ENCODE data around the gene NABP2.
"Not testable (repeated sequence)": the region's sequence is repeated elsewhere in the genome, so short reads cannot be mapped to it uniquely, and the experiment has no call there.

Gene NABP2

GRCh38 chr12:56224102-56224701 lies at the start of gene NABP2:
Gene NABP2 (plus strand): TSS chr12:56224342. CDS start chr12:56224857, 515 bp downstream.
- DNase-seq (ENCODE audit: insufficient read length, low spot score) (peak; percentile 99), FAIRE-seq (peak; percentile 80)

GRCh38 chr12:56178347-56178746 lies 45.8 kb upstream of the NABP2 start:
- no peak for DNase-seq (ENCODE audit: insufficient read length, low spot score)
- no peak for FAIRE-seq

- DNase-seq (ENCODE audit: insufficient read length, low spot score) = no peak
- FAIRE-seq = no peak
Measured at GRCh38 chr12:56186957-56187356, 37.2 kb upstream of the NABP2 start.

GRCh38 chr12:56188131-56188777 lies 35.9 kb upstream of the NABP2 start:
- DNase-seq (ENCODE audit: insufficient read length, low spot score) (no peak), FAIRE-seq (no peak)

- DNase-seq (ENCODE audit: insufficient read length, low spot score) = no peak
- no peak for FAIRE-seq
Measured at GRCh38 chr12:56188778-56189098, 35.4 kb upstream of the NABP2 start.

- FAIRE-seq = no peak
- DNase-seq (ENCODE audit: insufficient read length, low spot score) = peak; percentile 84
Measured at GRCh38 chr12:56189099-56189917, 34.8 kb upstream of the NABP2 start, which contains the start of gene SMARCC2. Gene SMARCC2 (minus strand): TSS chr12:56189483. CDS start chr12:56189461, 22 bp downstream.

GRCh38 chr12:56189918-56190694 lies 34.0 kb upstream of the NABP2 start:
- DNase-seq (ENCODE audit: insufficient read length, low spot score) (peak; percentile 69), FAIRE-seq (no peak)

- DNase-seq (ENCODE audit: insufficient read length, low spot score) (no peak), FAIRE-seq (no peak)
Measured at GRCh38 chr12:56190695-56191155, 33.4 kb upstream of the NABP2 start.

GRCh38 chr12:56192582-56192981 lies 31.6 kb upstream of the NABP2 start:
- DNase-seq (ENCODE audit: insufficient read length, low spot score) (no peak), FAIRE-seq (no peak)

GRCh38 chr12:56193025-56193578 lies 31.0 kb upstream of the NABP2 start:
- peak; percentile 67 for DNase-seq (ENCODE audit: insufficient read length, low spot score)
- FAIRE-seq = no peak

GRCh38 chr12:56196818-56197550 lies 27.2 kb upstream of the NABP2 start:
- peak; percentile 74 for DNase-seq (ENCODE audit: insufficient read length, low spot score)
- not testable (repeated sequence) for FAIRE-seq

GRCh38 chr12:56197921-56198635 lies 26.1 kb upstream of the NABP2 start:
- DNase-seq (ENCODE audit: insufficient read length, low spot score) (no peak), FAIRE-seq (no peak)

GRCh38 chr12:56198836-56199235 lies 25.3 kb upstream of the NABP2 start:
- no peak for FAIRE-seq
- no peak for DNase-seq (ENCODE audit: insufficient read length, low spot score)

GRCh38 chr12:56202366-56202765 lies 21.8 kb upstream of the NABP2 start:
- no peak for DNase-seq (ENCODE audit: insufficient read length, low spot score)
- FAIRE-seq = no peak

GRCh38 chr12:56202838-56203237 lies 21.3 kb upstream of the NABP2 start:
- no peak for DNase-seq (ENCODE audit: insufficient read length, low spot score)
- no peak for FAIRE-seq

GRCh38 chr12:56204275-56204674 lies 19.9 kb upstream of the NABP2 start:
- DNase-seq (ENCODE audit: insufficient read length, low spot score) (no peak), FAIRE-seq (no peak)

- no peak for FAIRE-seq
- no peak for DNase-seq (ENCODE audit: insufficient read length, low spot score)
Measured at GRCh38 chr12:56205445-56205844, 18.7 kb upstream of the NABP2 start.

GRCh38 chr12:56206452-56207166 lies 17.5 kb upstream of the NABP2 start:
- peak; percentile 41 for DNase-seq (ENCODE audit: insufficient read length, low spot score)
- FAIRE-seq = no peak

GRCh38 chr12:56208006-56208405 lies 16.1 kb upstream of the NABP2 start:
- FAIRE-seq (no peak), DNase-seq (ENCODE audit: insufficient read length, low spot score) (no peak)

All from HTR-8/SVneo (cell line).